ENCODE measurements around the gene TSPAN5. TPM values are rescaled to one million over a fixed set of nuclear protein-coding genes. Genes with fewer than 3 reads are reported as not detected.

The TSPAN5 gene
- total and polyA plus RNA-seq, 8 donors = 0.23 to 2.6 (median 1.2) TPM

- WGBS, 2 donors = 76 to 85% methylated on average over 6 of the region's 6 CpGs
- intact Hi-C loops (cut with DNase I) = no loop called here
- no peaks in the 10 kb centered on the region for H3K4me1 ChIP-seq
- no peaks in the 10 kb centered on the region for H3K27me3 ChIP-seq
- TF ChIP-seq, protein P1, sequence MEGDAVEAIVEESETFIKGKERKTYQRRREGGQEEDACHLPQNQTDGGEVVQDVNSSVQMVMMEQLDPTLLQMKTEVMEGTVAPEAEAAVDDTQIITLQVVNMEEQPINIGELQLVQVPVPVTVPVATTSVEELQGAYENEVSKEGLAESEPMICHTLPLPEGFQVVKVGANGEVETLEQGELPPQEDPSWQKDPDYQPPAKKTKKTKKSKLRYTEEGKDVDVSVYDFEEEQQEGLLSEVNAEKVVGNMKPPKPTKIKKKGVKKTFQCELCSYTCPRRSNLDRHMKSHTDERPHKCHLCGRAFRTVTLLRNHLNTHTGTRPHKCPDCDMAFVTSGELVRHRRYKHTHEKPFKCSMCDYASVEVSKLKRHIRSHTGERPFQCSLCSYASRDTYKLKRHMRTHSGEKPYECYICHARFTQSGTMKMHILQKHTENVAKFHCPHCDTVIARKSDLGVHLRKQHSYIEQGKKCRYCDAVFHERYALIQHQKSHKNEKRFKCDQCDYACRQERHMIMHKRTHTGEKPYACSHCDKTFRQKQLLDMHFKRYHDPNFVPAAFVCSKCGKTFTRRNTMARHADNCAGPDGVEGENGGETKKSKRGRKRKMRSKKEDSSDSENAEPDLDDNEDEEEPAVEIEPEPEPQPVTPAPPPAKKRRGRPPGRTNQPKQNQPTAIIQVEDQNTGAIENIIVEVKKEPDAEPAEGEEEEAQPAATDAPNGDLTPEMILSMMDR (IDR thresholded peaks at IDR 0.05) = no peak
- no peak for FAIRE-seq
- no peak for DNase-seq
- no peak overlapping the region for H3K4me3 ChIP-seq
- no peak for ATAC-seq
- H3K9me3 ChIP-seq = no peaks in the 10 kb centered on the region
- H3K27ac ChIP-seq = no peak overlapping the region
- H3K36me3 ChIP-seq = no peaks in the 10 kb centered on the region
These were observed 147.5 kb downstream of the TSPAN5 start for GRCh38 chr4:98510757-98511517.

GRCh38 chr4:98510340-98510739 lies 148.1 kb downstream of the TSPAN5 start:
- Histone ChIP-seq H3K27me3 (no peaks in the 10 kb centered on the region), H3K9me3 (no peaks in the 10 kb centered on the region), H3K27ac (no peak overlapping the region), H3K4me3 (no peak overlapping the region), H3K4me1 (no peaks in the 10 kb centered on the region), H3K36me3 (no peaks in the 10 kb centered on the region)
- 81 to 94% methylated on average over 2 of the region's 2 CpGs for WGBS, 2 donors
- TF ChIP-seq, protein P1 (IDR thresholded peaks at IDR 0.05) = no peak
- DNase-seq = no peak
- intact Hi-C loops (cut with DNase I) = no loop called here
- no peak for ATAC-seq
- no peak for FAIRE-seq

DNA sequence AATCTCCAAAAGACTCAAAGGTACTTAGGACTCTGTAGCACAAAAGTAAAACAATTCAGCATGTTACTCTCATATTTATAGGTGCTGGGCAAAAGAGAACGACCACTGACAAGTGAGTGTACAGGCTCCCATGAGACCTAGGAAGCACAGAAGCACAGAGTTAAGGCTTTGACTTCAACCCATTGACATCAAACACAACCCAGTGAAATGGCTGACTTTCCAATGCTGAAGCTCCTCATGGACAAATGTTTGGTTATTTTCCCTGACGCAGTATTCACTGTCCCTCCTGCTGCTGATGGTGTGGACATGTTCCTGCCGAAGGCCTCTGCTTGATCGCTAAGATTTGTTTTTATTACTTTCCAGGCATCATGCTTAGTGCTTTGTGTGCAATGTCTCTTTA lies 148.7 kb downstream of the TSPAN5 start:
- TF ChIP-seq, protein P1 (IDR thresholded peaks at IDR 0.05) = no peak
- intact Hi-C loops (cut with DNase I) = no loop called here
- Histone ChIP-seq H3K9me3 (no peaks in the 10 kb centered on the region), H3K27ac (no peak overlapping the region), H3K4me3 (no peak overlapping the region), H3K36me3 (no peaks in the 10 kb centered on the region), H3K27me3 (no peaks in the 10 kb centered on the region), H3K4me1 (no peaks in the 10 kb centered on the region)
- FAIRE-seq = no peak
- 88 to 92% methylated on average over 4 of the region's 4 CpGs for WGBS, 2 donors
- ATAC-seq = no peak
- DNase-seq = no peak

- 75 to 79% methylated on average over 7 of the region's 7 CpGs for WGBS, 2 donors
- H3K27me3 ChIP-seq = no peaks in the 10 kb centered on the region
- no peak for DNase-seq
- H3K4me3 ChIP-seq = no peak overlapping the region
- intact Hi-C loops (cut with DNase I) = no loop called here
- TF ChIP-seq, protein P1 (IDR thresholded peaks at IDR 0.05) = no peak
- no peaks in the 10 kb centered on the region for H3K9me3 ChIP-seq
- H3K27ac ChIP-seq = no peak overlapping the region
- H3K4me1 ChIP-seq = no peaks in the 10 kb centered on the region
- no peaks in the 10 kb centered on the region for H3K36me3 ChIP-seq
- ATAC-seq = no peak
- FAIRE-seq = no peak
These were observed 149.4 kb downstream of the TSPAN5 start for GRCh38 chr4:98508829-98509598.

DNA sequence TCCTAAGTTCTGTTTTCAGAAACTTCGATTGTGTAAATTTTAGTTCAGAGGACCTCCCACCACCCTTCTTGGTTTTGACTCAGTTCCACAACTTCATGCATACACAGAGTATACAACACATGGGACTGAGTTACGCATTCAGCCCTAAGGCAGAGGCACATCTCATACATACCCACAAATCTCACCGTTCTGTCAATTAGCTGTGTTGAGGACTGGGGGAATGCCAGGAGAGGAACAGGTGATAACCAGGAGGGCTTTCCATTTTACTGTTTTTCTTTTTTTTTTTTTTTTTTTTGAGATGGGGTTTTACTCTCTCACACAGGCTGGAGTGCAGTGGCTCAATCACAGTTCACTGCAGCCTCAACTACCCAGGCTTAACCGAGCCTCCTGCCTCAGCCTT lies 150.2 kb downstream of the TSPAN5 start:
- Histone ChIP-seq H3K27ac (no peak overlapping the region), H3K4me3 (no peak overlapping the region), H3K36me3 (no peaks in the 10 kb centered on the region), H3K9me3 (no peaks in the 10 kb centered on the region), H3K27me3 (no peaks in the 10 kb centered on the region), H3K4me1 (no peaks in the 10 kb centered on the region)
- intact Hi-C loops (cut with DNase I) = no loop called here
- TF ChIP-seq, protein P1 (IDR thresholded peaks at IDR 0.05) = no peak
- WGBS, 2 donors = 95 to 96% methylated on average over 4 of the region's 4 CpGs
- DNase-seq (no peak), FAIRE-seq (no peak), ATAC-seq (no peak)

Data from pancreas (tissue), 10 donors.